Cardiac septum (tissue), 1 donor: Measurements from ENCODE around the gene ASB1. TPM values are rescaled to one million over a fixed set of nuclear protein-coding genes. Genes with fewer than 3 reads are reported as not detected.
"Not testable (repeated sequence)": the region's sequence is repeated elsewhere in the genome, so short reads cannot be mapped to it uniquely, and the experiment has no call there.

ENCODE experiments used
- DNase-seq: peaks from one replicate; pipeline ENCODE4 v3.0.0-alpha.2; 2020; ENCODE audit warnings: low spot score
- intact Hi-C: fragments of 100-400 bp; cut with DNase I; formaldehyde crosslinking; loops from one replicate; pipeline ENCODE4 v1.14.0; 2022
- total RNA-seq: library from RNA; stranded (reverse); fragmentation: NEBNext Ultra II Directional; extraction: Animal tissue kit (Norgen Biotek cat#: 25700); gene quantifications from one replicate; pipeline ENCODE4 v1.2.1, GENCODE V29; 2021
- donor health status: DM: no; HTN: no; CAD: no.

Gene ASB1
- total RNA-seq, 1 donor from 2014 or later: 54.8 TPM

DNA sequence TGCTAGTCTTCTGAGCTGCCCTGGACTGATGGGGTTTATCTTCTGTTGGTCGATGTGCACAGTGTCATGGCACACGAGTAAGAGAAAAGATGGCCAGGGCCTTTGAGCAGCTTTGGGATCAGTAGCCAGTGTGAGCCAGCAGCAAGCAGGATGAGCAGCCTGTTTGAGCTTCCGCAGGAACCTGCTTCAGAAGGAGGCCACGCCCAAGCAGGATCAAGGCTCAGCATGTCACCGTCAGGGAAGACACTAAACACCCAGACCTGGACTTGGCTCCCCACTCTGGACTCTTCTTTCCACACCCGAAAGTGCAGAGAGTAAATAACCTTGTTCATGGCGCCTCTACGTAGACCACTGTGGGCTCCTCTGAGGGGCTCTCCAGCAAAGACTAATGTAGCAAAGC lies 25.2 kb upstream of the ASB1 start:
- DNase-seq: no peak
- intact Hi-C loops: no loop called here

DNA sequence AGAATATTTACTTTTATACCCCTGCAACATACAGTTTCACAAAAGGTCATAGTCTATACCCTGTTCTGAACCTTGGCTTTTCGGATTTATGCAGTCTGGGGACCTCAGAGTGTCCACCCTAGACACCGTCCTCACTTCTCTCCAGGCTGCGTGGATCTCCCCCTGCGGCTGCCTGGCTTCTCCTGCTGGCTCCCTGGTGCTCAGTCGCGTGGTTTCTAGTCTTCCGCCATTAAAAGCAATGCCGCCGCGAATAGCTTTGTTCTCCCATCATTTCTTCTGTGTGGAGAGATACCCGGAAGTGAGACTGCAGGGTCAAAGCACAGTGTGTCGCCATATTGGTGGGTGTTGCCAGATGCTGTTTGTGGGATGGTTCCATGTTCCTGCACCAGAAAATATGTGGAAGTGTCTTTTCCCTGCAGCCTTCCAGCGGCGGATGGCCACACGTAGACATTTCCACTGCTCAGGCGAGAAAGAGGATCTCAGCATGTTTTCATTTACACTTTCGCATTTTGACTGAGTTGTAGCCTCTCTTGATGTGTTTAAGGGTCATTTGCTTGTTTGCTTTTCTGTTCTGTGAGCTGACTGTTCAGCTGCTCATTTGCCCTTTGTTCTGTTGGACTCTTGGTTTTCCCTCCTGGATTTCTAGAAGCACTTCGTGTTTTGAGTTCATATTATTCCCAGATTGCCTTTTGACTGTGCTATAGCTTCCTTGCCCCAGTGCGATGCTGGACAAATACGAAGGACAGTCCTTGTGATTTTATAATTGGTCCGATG lies 22.9 kb upstream of the ASB1 start:
- DNase-seq: no peak
- intact Hi-C loops: no loop called here

DNA sequence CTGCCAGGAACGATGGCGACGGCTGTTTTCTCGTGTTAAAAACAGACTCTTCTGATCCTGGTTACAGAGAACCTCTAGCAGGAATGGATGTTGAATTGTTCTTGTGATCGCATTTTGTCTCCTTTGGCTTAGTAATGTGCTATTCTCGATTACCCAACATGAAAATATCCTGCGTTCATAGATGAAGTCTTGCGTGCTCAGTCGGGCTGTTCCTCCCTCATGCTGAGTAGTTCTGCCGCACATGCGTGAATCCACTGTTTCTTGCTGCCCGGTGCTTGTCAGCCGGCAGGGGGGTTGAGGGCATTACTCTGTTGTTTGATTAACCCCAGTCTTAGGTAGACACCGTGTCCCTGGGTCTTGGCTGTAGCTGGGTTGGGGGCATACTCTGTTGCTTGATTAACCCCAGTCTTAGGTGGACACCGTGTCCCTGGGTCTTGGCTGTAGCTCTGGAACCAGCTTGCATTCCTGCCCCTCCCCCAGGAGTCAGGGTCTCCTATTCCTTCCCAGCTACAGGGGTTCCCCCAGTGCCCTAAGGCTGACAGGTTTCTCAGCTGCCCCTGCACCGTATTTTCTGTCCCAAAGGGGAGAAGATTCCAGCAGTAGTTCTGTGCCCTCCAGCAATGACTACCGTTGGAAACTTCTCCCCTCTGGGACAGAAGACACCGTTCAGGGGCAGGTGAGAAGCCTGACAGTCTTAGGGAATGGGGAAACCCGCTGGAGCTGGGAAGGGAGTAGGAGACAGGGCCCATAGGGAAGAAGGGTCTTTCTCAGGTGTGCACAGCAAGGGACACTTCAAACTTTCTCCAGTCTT lies 22.1 kb upstream of the ASB1 start:
- DNase-seq: no peak
- intact Hi-C loops: no loop called here

DNA sequence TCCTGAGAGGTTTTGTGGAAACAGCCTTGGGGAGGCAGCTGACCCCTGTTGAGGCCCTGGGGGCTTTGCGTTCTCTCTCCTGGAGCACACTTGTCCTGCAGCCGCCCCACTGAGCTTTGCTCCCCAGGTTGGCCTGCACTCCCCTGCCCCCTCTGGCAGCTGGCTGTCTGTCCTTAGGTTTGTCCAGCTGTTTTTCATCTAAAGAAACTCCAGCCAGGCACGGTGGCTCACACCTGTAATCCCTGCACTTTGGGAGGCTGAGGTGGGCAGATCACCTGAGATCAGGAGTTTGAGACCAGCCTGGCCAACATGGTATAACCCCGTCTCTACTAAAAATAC lies 21.5 kb upstream of the ASB1 start:
- intact Hi-C loops, DNase-seq: not testable (repeated sequence)

DNA sequence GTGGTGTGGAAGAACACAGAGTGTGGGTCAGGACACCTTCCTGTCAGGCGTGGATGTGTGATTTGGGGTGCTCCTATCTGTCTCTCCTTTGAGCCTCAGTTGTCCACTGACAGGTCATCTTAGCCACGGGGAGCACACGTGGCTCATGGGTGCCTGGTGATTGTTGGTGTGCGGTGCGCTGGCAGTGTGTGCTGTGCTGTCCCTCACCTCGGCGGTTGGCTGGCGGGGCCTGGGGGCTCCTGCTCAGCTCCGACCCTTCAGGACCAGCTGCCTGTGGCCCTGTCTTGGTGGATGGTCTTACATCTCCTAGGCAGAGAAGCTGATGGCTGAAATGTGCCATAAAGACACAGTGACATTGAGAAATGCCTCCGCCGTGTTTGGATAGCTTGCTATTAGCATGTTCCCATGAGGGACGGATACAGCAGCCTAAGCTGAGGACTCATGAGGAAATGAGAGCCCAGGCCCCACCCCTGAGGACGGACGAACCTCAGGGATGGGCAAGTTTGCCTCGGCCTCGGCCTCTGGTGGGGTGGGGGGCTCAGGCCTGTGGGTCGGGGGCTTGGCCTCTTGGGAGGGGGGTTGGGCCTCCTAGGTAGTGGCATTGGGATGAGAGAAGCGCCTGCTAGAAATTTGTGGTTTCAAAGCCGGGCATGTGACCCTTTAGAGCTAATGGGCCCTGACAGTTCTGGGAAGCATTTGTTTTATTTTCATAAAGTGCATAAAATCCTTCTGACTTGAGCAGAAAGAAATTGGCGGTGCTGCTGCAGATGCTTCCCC lies 20.3 kb upstream of the ASB1 start:
- no peak for DNase-seq
- intact Hi-C loops: no loop called here

DNA sequence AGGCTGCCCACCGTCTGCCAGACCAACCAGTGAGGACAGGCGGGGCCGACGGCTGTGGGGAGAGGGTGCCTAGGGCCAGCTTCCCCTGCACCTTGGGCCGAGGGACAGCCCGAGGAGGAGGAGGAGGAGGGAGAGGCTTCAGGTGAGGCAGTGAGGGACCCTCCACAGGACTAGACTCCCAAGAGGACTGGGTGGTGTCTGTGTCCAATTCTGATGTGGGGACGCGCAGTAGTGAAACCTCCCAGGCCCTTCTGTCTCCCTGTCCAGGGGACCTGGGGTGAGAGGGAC lies 19.8 kb upstream of the ASB1 start:
- no peak for DNase-seq
- intact Hi-C loops: no loop called here

DNA sequence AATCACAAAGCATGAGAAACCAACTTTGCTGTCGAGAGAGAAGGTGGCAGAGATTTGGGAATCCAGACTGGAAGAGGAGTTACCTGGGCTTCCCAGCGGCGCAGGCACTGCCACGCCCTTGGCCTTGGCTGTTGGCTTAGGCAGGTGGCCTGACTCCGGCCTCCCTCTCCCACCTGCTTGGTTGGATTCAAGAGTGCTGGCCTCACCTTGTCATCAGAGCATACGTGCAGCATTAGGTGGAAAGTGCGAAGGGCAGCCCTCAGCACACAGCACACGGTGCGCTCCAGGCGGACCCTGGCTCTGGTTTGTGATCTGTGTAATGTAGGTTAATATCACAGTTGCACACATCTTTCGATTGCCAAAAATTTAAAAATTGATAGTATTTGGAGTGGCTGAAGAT lies 19.2 kb upstream of the ASB1 start:
- DNase-seq: no peak
- intact Hi-C loops: no loop called here

DNA sequence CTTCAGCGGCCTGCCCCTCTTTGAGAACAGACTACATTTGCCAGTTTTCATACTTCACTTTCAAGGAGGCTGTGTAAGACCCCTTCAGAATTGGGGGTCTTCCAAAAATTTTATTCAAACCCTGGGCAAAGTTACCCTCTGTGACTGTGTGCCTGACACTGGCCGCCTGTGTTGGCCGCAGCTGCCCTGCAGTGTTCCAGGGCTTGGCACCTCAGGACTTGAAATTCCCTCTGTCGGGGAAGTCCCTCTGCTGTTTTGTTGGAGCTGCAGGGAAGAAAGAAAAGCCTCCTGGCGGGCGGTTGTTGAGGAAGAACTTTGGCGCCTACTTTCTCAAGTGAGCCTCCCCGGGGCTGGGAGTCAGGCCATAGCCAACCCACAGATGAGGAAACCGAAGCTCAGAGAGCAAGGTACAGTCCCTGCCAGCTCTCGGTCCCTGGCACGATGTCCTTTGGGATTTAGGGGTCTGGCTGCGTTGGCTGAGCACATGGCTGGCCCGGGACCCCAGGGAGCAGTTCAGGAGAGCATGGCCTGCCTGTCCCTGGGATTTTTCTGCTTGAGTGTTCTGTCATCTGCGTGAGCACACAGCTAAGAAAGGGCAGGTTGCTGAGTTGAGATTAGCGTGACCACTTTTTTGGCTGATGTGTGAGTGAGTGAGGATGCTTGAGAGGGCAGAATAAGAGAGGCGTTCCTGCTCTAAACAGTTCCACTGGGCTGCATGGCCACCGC lies 17.9 kb upstream of the ASB1 start:
- intact Hi-C loops: no loop called here
- no peak for DNase-seq

DNA sequence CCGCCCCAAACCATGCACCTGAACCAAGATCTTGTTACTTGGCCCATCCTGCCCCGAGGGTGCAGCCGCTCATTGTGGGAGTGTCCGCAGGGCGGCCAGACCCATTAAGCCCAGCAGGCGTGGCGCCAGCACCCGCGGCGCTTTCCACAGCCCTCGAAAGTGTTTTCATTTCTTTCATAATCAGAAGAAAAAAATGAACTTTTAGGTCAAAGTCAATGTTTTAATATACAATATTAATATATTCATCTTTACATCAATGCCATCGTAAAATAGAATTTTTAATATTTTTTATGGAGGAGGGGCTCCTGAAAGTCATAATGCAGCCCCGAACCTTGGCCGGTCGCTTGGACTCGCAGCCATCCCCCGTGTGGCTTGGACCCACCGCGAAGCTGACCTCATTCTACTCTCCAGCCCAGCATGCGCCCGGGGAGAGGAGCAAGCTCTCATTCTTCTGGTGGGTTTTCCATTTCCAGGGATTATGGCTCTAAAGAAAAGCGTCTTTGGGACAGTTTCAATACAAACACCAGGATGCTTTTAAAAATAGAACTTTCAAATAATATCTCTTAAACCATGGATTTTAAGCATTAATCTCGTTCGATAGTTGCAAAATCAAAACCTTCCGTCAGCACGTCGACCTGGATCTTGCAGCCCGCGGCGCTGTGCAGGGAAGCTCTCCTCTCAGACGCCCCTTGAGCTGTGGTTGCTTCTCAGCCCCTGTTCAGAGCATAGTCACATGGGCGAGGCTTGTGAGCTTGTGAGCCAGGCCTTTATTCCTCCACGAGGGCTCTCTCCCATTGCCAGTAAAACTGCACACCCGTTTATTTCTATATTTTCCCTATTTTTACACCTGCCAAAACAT lies 17.2 kb upstream of the ASB1 start:
- intact Hi-C loops: no loop called here
- no peak for DNase-seq

DNA sequence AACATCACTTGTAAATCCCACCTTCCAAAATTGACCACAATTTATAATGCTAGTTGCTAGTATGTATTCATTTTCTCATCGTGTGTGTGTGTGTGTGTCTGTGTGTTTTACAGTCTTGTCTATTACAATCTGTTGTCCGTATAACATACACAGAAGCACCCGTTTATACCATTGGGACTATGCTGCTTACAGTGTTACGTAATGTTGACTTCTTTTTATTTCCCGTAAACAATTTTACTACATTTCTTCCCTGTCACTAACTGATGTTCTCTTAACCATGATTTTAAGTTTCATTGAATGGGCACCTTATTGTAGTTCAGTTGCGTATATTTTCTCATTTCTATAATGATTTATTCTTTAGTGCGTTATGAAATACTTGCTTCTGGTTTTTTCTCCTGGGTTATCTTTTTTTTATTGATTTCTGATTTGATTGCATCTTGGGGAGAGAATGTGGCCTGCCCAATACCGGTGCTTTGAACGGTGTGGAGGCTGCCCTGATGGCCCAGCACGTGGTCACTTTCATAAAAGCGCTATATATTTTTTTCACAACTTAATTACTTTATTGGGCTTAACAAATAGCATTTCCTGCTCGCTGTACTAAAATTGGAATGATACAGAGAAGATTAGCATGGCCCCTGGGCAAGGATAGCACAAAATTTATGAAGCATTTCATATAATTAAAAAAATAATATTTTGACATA lies 14.5 kb upstream of the ASB1 start:
- DNase-seq: no peak
- intact Hi-C loops: no loop called here

DNA sequence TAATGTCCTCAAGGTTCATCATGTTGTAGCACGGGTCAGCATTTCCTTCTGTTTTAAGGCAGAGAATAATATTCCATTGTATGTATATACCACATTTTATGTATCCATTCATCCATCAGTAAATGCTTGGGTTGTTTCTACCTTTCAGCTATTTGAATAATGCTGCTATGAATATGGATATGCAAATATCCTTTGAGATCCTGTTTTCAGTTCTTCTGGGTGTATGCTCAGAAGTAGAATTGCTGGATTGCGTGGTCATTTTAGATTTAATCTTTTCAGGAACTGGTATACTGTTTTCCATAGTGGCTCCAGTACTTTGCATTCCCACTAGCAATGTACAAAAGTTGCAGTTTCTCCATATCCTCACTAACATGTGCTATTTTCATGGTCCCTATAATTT lies 13.4 kb upstream of the ASB1 start:
- no peak for DNase-seq
- intact Hi-C loops: no loop called here

DNA sequence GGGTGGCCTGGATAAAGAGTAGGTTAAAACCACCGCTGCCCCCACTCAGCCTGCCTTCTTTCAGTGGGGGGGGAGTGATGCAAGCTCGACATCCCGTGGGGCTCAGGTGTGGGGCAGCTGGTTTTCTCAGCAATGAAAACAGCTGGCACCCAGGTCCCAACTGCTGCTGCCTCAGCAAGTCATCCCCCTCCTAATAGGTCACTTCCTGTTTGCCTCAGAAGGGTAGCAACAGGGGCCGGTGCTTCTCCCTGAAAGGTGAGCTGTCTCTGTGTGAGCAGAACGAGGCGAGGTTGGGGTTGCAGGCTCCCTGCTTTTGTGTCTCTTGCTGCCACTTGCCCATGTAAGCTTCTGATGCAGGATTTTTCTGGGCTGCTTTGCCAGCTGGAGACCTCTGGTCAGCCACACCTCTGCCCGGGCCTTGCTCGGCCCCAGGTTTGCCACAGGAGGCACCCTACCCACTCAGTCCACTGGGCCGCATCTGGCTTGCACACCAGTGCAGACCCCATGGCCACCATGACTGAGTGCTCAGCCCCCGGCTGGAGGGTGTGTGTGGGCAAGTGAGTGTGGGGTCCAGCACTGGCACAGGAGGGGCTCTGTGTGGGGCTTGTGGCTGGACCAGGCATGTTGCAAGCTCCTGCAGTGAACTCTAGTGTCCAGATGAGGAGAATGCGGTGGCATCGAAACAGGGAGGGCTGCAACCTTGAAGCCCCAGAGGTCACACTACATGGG lies 11.5 kb upstream of the ASB1 start:
- intact Hi-C loops: loop anchor here (5.0 kb wide), 1 partner anchor 58 kb away; no protein-coding TSS in a partner anchor
- no peak for DNase-seq

DNA sequence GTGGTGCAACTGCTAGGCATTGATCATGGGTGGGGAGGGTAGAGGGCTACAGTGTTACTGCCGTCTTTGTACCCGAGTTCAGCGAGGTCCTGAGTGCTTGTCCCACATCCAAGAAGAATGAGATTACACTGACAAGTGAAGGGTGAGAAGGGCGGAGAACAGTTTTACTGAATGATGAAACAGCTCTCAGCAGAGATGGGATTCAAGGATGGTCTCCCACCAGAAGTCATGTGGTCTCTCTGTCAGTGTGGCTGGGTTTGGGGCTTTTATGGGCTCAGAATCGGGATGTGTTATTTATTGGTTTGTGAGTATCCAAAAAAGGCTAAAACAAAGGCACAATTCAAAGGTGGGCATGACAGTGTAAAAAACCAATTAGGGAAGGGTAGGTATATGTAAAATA lies 10.8 kb upstream of the ASB1 start:
- DNase-seq: no peak
- intact Hi-C loops: loop anchor here (5.0 kb wide), 1 partner anchor 59 kb away; no protein-coding TSS in a partner anchor

DNA sequence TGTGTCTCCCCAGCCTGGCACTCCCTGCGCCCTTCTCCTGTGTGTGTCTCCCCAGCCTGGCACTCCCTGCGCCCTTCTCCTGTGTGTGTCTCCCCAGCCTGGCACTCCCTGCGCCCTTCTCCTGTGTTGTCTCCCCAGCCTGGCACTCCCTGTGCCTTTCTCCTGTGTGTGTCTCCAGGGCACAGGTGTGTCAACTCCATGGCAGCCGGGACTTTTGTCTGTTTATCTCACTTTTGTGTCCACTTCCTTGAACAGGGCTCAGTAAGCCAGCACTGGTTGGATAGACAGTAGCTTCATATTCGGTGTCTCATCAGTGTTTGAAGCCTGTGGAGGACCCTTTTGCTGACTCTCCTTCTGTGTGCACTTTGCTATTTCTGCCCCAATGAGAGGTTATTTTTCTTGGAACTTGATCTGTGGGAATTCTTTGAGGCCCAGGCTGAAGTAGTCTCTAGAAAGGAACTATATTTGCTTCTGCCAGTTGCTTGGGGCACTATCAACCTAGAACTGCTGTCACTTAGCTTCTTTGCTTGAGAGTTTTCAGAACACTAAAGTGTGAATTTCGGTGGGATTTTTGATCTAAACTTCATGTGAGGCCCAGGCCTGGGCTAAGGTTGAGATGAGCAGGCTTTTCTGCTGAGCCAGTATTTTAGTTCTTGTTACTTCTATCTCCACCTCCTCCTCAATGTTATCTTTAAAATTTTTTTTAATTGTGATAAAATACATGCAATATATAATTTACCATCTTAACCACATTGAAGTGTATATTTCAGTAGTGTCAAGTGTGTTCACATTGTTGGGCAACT lies 8.3 kb upstream of the ASB1 start:
- intact Hi-C loops: loop anchor here (5.0 kb wide), 1 partner anchor 61 kb away; no protein-coding TSS in a partner anchor
- no peak for DNase-seq

DNA sequence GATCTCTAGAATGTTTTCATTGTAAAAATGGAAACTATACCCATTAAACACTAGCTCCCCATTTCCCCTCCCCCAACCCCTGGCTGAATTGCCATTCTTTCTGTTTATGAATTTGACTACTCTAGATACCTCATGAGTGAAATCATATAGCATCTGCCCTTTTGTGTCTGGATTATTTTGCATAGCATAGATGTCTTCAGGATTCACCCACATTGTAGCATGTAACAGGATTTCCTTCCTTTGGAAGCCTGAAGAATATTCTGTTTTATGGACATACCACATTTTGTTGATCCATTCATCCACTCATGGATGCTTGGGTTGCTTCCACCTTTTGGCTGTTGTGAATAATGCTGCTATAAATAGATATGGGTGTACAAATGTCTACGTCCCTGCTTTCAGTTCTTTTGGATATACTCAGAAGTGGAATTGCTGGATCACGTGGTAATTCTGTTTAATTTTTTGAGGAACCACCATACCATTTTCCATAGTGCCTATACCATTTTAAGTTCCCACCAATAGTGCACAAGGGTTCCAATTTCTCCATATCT lies 7.7 kb upstream of the ASB1 start:
- no peak for DNase-seq

DNA sequence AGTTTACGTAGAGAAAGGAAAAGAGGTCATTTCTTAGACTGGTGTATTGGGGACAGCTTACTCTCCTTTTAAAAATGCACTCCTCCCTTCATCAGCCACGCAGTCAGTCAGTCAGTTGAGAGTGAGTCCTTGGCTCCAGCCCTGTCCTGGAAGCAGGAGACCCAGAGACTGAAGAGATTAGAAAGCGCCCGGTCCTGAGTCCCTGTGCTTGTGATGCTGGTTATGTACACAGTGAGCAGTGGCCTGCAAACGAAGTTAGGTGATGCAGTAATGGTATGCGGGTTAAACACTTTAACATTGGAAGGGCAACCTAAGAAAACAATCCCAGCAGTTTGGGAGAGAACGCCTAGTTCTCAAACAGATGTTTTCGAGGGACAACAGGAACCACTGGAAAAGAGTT lies 6.3 kb upstream of the ASB1 start:
- DNase-seq: no peak
- intact Hi-C loops: no loop called here

More for the DNA sequence above, 7.7 kb upstream of the ASB1 start:
- intact Hi-C loops: loop anchor here (5.0 kb wide), 1 partner anchor 62 kb away; no protein-coding TSS in a partner anchor
